AG04450 (cell line): Measurements from ENCODE around the gene PRKG1. TPM values are rescaled to one million over a fixed set of nuclear protein-coding genes. Genes with fewer than 3 reads are reported as not detected.

Source experiments
- CTCF ChIA-PET: fragments of 300-600, 350-600 bp; formaldehyde crosslinking; extraction: SDS; loops from one replicate; lab custom pipeline; 2022; ENCODE audit warnings: antibody characterized with exemption, inconsistent platforms; lab: Charles Lee
- POLR2A ChIA-PET: fragments of 350-600 bp; formaldehyde crosslinking; extraction: SDS; loops from one replicate; lab custom pipeline; 2021; ENCODE audit warnings: antibody characterized with exemption, inconsistent platforms; lab: Yijun Ruan, JAX
- DNase-seq: peaks from one replicate; pipeline ENCODE4 v3.0.0-alpha.2; 2011; ENCODE audit warnings: low read depth, low spot score
- H3K27ac ChIP-seq: one replicate; pipeline ENCODE4 v1.5.1; 2012; ENCODE audit warnings: low read depth, low read length, control low read depth
- H3K27me3 ChIP-seq: one replicate; pipeline ENCODE4 v1.6.0; 2012; ENCODE audit warnings: low read length; ENCODE audit not compliant: control insufficient read depth, insufficient read depth
- H3K4me3 ChIP-seq: 2 replicates; pipeline ENCODE4 v1.5.1; 2011; ENCODE audit warnings: mild to moderate bottlenecking, low read depth, low read length, control low read depth
- H3K9me3 ChIP-seq: 2 replicates; pipeline ENCODE4 v1.5.1; 2012; ENCODE audit warnings: low read length; ENCODE audit not compliant: control insufficient read depth, insufficient read depth
- CTCF ChIP-seq: IDR thresholded peaks from 2 replicates; pipeline ENCODE4 v1.5.1; 2011; ENCODE audit warnings: low read depth, low read length, control low read depth, inconsistent platforms
- polyA plus RNA-seq: library from polyadenylated mRNA; depleted of rRNA; stranded (reverse); fragments of >200 nt; gene quantifications from 2 replicates; pipeline ENCODE4 v1.2.3, GENCODE V29; 2011

The PRKG1 gene
- polyA plus RNA-seq, 1 experiment: 19.0 TPM

- H3K4me3 ChIP-seq: peak overlapping the region; percentile 88
- no peak for DNase-seq
- H3K27me3 ChIP-seq: no peaks in the 10 kb centered on the region
- no peak for TF ChIP-seq CTCF
- CTCF ChIA-PET: interaction anchor here (0.7 to 1.8 kb wide), 4 partner anchors 8 to 347 kb away, joined by 3 to 7 read pairs (median 4); no protein-coding TSS in a partner anchor
- POLR2A ChIA-PET: interaction anchor here (1.4 kb wide), 1 partner anchor 8 kb away, joined by 5 read pairs; no protein-coding TSS in a partner anchor
- no peaks in the 10 kb centered on the region for H3K9me3 ChIP-seq
- H3K27ac ChIP-seq: peak overlapping the region; percentile 68
These were observed 971 bp downstream of the PRKG1 start for GRCh38 chr10:51075043-51075872.

- peak overlapping the region; percentile 88 for H3K4me3 ChIP-seq
- POLR2A ChIA-PET: no interaction called here
These were observed 1.6 kb downstream of the PRKG1 start for GRCh38 chr10:51075873-51076229.

GRCh38 chr10:51076299-51076841 is 2.1 kb downstream of the PRKG1 start:
- TF ChIP-seq CTCF: no peak
- no peak for DNase-seq
- POLR2A ChIA-PET: no interaction called here
- CTCF ChIA-PET: interaction anchor here (0.6 kb wide), 1 partner anchor 13 kb away, joined by 4 read pairs; no protein-coding TSS in a partner anchor
- H3K27me3 ChIP-seq: no peaks in the 10 kb centered on the region
- peak overlapping the region; percentile 35 for H3K4me3 ChIP-seq
- no peaks in the 10 kb centered on the region for H3K9me3 ChIP-seq
- no peak overlapping the region for H3K27ac ChIP-seq

More at GRCh38 chr10:51075873-51076229, 1.6 kb downstream of the PRKG1 start:
- no peak for DNase-seq
- Histone ChIP-seq H3K27me3 (no peaks in the 10 kb centered on the region), H3K27ac (no peak overlapping the region), H3K9me3 (no peaks in the 10 kb centered on the region)
- CTCF ChIA-PET: no interaction called here
- no peak for TF ChIP-seq CTCF

GRCh38 chr10:51077074-51077473 is 2.8 kb downstream of the PRKG1 start:
- no peak overlapping the region for H3K27ac ChIP-seq
- H3K4me3 ChIP-seq: no peak overlapping the region
- no peaks in the 10 kb centered on the region for H3K27me3 ChIP-seq
- no peak for DNase-seq
- no peaks in the 10 kb centered on the region for H3K9me3 ChIP-seq
- ChIA-PET POLR2A (no interaction called here), CTCF (interaction anchor here (0.6 kb wide), 1 partner anchor 13 kb away, joined by 4 read pairs; no protein-coding TSS in a partner anchor)
- TF ChIP-seq CTCF: no peak

- Histone ChIP-seq H3K27me3 (no peaks in the 10 kb centered on the region), H3K4me3 (no peak overlapping the region), H3K27ac (no peak overlapping the region), H3K9me3 (no peaks in the 10 kb centered on the region)
- DNase-seq: no peak
- ChIA-PET CTCF (no interaction called here), POLR2A (no interaction called here)
- TF ChIP-seq CTCF: no peak
These were observed 3.2 kb downstream of the PRKG1 start for GRCh38 chr10:51077507-51077906.
